Natural killer cell (primary cell): Measurements from ENCODE around the gene HOXA7. TPM values are rescaled to one million over a fixed set of nuclear protein-coding genes. Genes with fewer than 3 reads are reported as not detected.
A peak's percentile ranks its signal among the peaks of the same experiment; 100 is the strongest.

Experiments used
- ATAC-seq, 3 donors: fragments of 150-1000 bp in 2 of 3; fragments of 200-7000 bp in 1 of 3; cut with Tn5 transposase; 1 replicate in 1 of 3; 2 replicates in 2 of 3; pipeline ENCODE4 v1.10.0; 2021; ENCODE audit warnings: mild to moderate bottlenecking in 2 of 3, moderate library complexity in 2 of 3
- DNase-seq, 2 donors: peaks; one replicate each; pipeline versions ENCODE4 v3.0.0 to v3.0.0-alpha.2; 2013 to 2021; ENCODE audit warnings: mixed read lengths in 1 of 2
- H3K27ac ChIP-seq: one replicate; pipeline ENCODE4 v1.5.1; 2013; ENCODE audit warnings: mild to moderate bottlenecking, low read length
- H3K27me3 ChIP-seq: one replicate; pipeline ENCODE4 v1.6.1; 2013; ENCODE audit warnings: low read length; ENCODE audit not compliant: control insufficient read depth, insufficient read depth
- H3K36me3 ChIP-seq: one replicate; pipeline ENCODE4 v1.6.1; 2013; ENCODE audit warnings: low read length; ENCODE audit not compliant: control insufficient read depth, insufficient read depth
- H3K4me1 ChIP-seq: one replicate; pipeline ENCODE4 v1.6.1; 2013; ENCODE audit warnings: low read length; ENCODE audit not compliant: control insufficient read depth, insufficient read depth
- H3K4me3 ChIP-seq: one replicate; pipeline ENCODE4 v1.5.1; 2013; ENCODE audit warnings: low read length
- H3K9me3 ChIP-seq: one replicate; pipeline ENCODE4 v1.6.1; 2013; ENCODE audit warnings: low read length; ENCODE audit not compliant: control insufficient read depth, insufficient read depth
- H3K27ac Mint-ChIP-seq, 2 donors: one replicate each; pipeline ENCODE4 v1.8.0; 2022; ENCODE audit warnings: mild to moderate bottlenecking in 2 of 2, mixed read lengths in 2 of 2, moderate library complexity in 1 of 2
- H3K27me3 Mint-ChIP-seq, 2 donors: one replicate each; pipeline ENCODE4 v1.8.0; 2022; ENCODE audit warnings: low read depth in 2 of 2, mixed read lengths in 2 of 2
- H3K36me3 Mint-ChIP-seq: one replicate; pipeline ENCODE4 v1.8.0; 2022; ENCODE audit warnings: mixed read lengths
- H3K4me1 Mint-ChIP-seq, 2 donors: one replicate each; pipeline ENCODE4 v1.8.0; 2022; ENCODE audit warnings: mixed read lengths in 2 of 2
- H3K4me3 Mint-ChIP-seq: one replicate; pipeline ENCODE4 v1.8.0; 2022; ENCODE audit warnings: mild to moderate bottlenecking, moderate library complexity, mixed read lengths
- H3K9me3 Mint-ChIP-seq, 2 donors: one replicate each; pipeline ENCODE4 v1.8.0; 2022; ENCODE audit warnings: mixed read lengths in 2 of 2
- CTCF ChIP-seq: fragments of 200-600 bp; IDR thresholded peaks from one replicate; pipeline ENCODE4 v1.8.0; 2022; ENCODE audit warnings: antibody characterized with exemption
- WGBS: methylation state at CpG from one replicate; pipeline ENCODE4 v1.1.7; 2013; ENCODE audit warnings: missing lambda C conversion rate; ENCODE audit not compliant: insufficient coverage; 5-methylcytosine and 5-hydroxymethylcytosine counted together
- intact Hi-C: fragments of 100-400 bp; cut with micrococcal nuclease; formaldehyde crosslinking; loops from one replicate; pipeline ENCODE4 v1.14.2; 2022
- total RNA-seq, 4 donors: library from RNA; stranded (reverse); fragments of 120-200 nt in 1 of 4; gene quantifications; one replicate each; pipeline versions ENCODE4 v1.2.3 to v1.2.4, GENCODE V29; 2013 to 2022

The HOXA7 gene
- total RNA-seq, 3 donors from 2014 or later (not counting 1 experiment from before 2014, with no cell fraction given) = not detected

DNA sequence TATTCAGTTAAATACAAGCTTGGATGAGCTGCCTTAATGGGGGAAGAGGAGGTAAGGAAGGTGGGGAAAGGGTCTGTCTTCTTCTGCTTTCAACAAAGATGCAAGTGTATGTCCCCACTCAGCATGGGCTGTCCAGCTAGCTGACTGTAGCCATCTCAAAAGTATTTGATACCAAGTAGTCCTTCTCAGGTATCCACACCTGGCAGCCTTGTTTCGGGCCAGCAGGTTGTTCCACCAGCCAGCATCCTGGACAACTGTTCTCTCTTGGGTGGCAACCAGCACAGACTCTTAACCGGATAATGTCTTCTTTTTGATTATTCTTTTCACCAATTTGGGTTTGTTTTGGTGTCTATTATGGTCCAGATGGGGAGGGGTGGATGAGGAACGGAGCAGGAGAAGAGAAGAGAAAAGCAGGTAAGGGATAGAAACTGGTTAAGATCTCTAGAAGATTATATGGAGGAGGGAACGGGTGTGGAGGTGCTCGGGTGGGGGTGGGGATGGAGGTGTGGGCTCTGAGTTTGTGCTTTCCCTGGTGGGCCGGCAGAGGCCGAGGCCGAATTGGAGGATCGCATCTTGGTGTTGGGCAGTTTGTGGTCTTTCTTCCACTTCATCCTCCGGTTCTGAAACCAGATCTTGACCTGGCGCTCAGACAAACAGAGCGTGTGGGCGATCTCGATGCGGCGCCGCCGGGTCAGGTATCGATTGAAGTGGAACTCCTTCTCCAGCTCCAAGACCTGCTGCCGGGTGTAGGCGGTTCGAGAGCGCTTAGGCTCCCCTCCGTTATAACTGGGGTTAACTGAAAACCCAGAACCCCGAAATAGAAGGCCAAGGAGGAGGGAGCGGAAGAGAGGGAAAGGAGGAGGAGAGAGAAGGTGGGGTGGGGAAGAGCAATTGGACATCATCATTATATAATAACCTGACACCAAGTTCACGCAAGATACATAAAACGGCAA lies 27.4 kb downstream of the HOXA7 start:
- Mint-ChIP-seq H3K36me3 (no peaks in the 10 kb centered on the region), H3K9me3 (no peaks in the 10 kb centered on the region), H3K4me3 (peak overlapping the region; percentile 37), H3K27ac (no peak overlapping the region), H3K27me3 (peaks cover 23 to 32% of the 10 kb centered on the region in 2 donors), H3K4me1 (no peaks in the 10 kb centered on the region)
- no peak for TF ChIP-seq CTCF
- Histone ChIP-seq H3K9me3 (no peaks in the 10 kb centered on the region), H3K36me3 (no peaks in the 10 kb centered on the region), H3K27me3 (no peaks in the 10 kb centered on the region), H3K4me1 (no peaks in the 10 kb centered on the region), H3K4me3 (no peak overlapping the region), H3K27ac (no peak overlapping the region)
- no peak for ATAC-seq
- intact Hi-C loops = no loop called here
- no peak for DNase-seq
- WGBS = 96% methylated on average over 28 of the region's 28 CpGs

DNA sequence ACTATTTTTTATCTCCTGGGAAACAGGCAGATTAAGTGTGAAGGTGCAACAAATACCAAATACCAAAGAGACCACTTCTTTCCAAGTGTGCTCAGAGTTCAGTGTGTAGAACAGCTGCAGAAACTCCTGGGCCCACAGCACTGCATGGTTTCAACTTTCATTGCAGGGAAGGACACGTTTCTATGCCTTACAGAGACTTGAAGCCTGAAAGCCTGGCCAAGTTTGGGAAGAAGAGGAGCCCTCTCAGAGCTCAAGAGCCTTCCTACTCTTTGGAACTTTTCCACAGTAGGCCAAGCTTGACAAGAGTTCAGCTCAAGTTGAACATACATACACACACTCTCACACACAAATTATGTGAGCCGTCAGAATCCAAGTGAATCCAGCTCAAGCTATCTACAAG lies 28.4 kb downstream of the HOXA7 start:
- H3K4me1 Mint-ChIP-seq = no peaks in the 10 kb centered on the region
- Histone ChIP-seq H3K4me3 (no peak overlapping the region), H3K36me3 (no peaks in the 10 kb centered on the region), H3K9me3 (no peaks in the 10 kb centered on the region), H3K27me3 (no peaks in the 10 kb centered on the region), H3K27ac (no peak overlapping the region), H3K4me1 (no peaks in the 10 kb centered on the region)
- no peaks in the 10 kb centered on the region for H3K9me3 Mint-ChIP-seq
- H3K27me3 Mint-ChIP-seq = peaks cover 18 to 28% of the 10 kb centered on the region in 2 donors
- H3K36me3 Mint-ChIP-seq = no peaks in the 10 kb centered on the region
- 88% methylated on average over 2 of the region's 2 CpGs for WGBS
- intact Hi-C loops = no loop called here
- TF ChIP-seq CTCF = no peak
- DNase-seq (no peak), ATAC-seq (no peak)
- no peak overlapping the region for H3K27ac Mint-ChIP-seq
- H3K4me3 Mint-ChIP-seq = no peak overlapping the region

GRCh38 chr7:27126596-27127327 lies 29.7 kb downstream of the HOXA7 start:
- no peaks in the 10 kb centered on the region for H3K9me3 Mint-ChIP-seq
- Histone ChIP-seq H3K36me3 (no peaks in the 10 kb centered on the region), H3K4me3 (no peak overlapping the region), H3K27ac (no peak overlapping the region), H3K9me3 (no peaks in the 10 kb centered on the region), H3K27me3 (no peaks in the 10 kb centered on the region), H3K4me1 (no peaks in the 10 kb centered on the region)
- ATAC-seq (no peak), DNase-seq (no peak)
- H3K4me3 Mint-ChIP-seq = no peak overlapping the region
- no peak for TF ChIP-seq CTCF
- H3K36me3 Mint-ChIP-seq = no peaks in the 10 kb centered on the region
- peaks cover 15 to 28% of the 10 kb centered on the region in 2 donors for H3K27me3 Mint-ChIP-seq
- no peaks in the 10 kb centered on the region for H3K4me1 Mint-ChIP-seq
- intact Hi-C loops = no loop called here
- WGBS = 96% methylated on average over 2 of the region's 3 CpGs
- no peak overlapping the region for H3K27ac Mint-ChIP-seq
